HL-60/S4 treated with retinoic acid at 250 ng/mL for 4 days and 3 days (cell line): ENCODE results near the gene TMCC1.

Experiments
- in situ Hi-C: fragments of 300-500 bp; cut with MboI; formaldehyde crosslinking; loops from 2 replicates; pipeline ENCODE4 v1.7.0; 2022; ENCODE audit warnings: low sequenced_read_pairs

Gene TMCC1

DNA sequence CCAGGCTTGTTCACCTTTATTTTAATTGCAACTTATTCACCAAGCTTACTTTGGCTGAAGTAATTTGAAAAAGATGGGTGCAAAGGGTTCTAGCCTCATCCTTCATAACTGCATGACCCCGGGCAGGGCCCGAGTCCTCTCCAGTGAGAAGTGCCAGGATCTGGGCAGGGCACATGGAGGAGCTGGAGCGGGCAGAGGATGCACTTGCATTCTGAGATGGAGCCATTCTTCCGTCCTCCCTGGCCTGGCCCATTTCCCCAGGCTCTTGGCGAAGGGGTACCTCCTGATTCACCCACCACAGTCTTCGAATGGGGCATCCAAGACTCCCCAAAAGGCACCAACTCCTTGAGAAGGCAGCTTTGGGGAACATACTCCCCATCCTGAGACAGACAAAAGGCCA lies 264.5 kb downstream of the TMCC1 start:
- in situ Hi-C loops, result no loop called here

DNA sequence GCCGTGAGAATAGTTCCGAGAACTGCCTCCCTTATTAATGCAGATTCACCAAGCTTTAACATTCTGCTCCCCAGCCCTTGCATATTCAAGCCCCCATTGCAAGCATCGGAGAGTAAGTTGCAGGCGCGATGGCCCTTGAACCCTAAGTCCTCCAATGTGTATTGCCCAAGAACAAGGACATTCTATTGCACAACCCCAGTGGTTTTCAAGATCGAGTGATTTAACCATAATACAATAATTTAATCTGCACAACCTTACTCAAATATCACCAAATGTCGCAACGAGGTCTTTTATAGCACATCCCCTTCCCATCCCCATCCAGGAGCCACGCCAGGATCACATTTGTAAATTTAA lies 265.4 kb downstream of the TMCC1 start:
- in situ Hi-C loops, result no loop called here

DNA sequence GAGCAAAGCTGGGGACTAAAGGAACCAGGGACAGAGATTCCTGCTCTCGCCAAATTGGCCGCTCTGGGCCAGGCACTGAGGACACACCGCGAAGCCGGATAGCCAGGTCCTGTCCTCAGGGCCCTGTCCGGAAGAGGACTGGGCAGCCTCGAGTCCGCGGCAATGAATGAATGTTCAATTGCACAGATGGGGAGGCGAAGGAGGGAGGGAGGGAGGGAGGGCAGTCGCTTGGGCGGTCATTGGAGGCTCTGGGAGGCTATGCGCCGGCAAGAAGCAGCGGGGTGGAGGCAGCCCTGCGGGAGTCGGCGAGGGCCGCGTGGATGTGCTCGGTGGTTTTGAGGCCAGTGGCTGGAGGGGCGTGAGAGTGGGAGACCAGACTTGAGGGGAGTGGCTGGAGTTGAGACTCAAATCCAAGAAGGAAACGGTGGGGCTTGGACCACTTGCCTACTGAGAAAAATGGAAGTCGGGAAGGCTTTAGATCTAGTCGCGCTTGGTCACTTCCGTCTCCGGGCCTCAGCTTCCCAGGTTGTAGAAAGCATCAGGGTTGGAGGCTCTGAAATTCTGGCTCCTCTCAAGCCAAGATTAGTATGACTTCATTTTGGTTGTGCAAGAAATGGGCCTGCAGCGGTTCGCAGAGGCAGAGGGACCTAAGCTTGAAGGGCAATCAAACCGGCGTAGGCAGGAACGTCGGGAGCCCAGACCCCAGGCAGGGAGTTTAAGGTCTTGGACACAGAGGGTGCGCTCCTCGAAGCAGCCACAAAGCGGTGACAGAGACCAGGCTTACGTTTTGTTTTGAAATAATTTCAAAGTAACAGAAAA lies 266.0 kb downstream of the TMCC1 start:
- in situ Hi-C loops, result no loop called here

DNA sequence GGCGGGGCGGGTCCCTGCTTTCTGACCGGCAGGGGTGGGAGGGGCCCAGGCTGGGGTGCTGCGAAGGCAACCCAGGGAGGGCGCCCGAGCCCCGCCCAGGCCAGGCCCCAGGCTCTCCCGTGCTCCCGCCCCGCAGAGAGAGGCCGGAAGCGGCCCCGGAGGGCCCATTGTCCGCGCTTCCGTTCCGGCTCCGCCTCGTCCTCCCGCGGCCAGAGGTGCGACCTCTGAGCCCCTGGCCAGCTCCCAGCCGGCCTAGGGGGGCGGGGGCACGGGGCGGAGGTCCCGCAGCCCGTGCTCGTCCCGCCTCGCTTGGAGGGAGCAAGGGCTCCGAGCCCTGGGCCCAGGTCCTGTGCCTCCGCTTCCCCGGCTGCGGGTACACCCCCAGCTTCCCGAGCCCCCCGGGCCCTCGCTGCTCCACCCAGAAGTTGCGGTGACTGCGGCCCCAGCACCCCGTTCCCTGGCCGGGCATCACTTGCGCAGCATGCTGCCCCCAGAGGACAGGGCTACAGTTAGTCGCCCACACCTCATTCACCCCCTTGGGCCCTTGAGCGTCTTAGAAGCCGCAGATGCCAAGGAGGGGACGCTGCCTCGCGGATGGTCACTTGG lies 266.7 kb downstream of the TMCC1 start:
- in situ Hi-C loops, result no loop called here

DNA sequence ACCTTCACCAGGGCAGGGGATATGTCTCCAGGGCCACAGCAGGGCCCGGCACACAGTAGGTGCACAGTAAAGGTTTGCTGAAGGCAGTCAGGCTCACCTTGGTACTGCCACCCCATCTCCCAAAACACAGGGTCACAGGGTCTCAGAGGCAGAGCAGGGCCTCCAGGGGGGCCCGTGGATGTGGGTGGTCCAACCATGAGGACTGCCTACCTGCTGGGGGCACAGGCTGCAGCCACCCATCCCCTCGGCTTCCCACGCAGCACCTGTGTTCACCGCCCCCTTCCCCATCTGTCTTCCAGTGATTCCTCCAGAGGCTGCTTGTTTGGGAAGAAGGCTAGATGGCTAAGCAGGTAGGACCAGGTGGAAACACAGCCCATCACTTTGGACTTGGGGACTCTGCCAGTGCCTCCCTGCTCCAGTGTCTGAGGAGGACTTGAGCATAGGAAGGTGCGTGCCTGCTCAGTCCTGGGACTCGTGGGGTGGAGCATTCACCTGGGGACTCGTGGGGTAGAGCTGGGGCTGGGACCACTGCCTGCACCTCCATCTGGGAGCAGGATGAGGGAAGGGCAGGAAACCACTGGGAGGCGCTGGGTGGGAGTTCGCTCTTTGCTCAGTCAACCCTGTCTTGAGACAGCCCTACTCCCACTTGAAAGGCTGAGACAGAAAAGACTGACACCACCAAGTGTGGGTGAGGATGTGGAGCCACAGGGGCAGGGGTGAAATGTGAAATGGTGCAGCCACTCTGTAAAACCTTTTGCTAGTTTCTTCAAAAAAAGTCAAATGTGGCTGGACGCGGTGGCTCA lies 268.2 kb downstream of the TMCC1 start:
- in situ Hi-C loops, result no loop called here

DNA sequence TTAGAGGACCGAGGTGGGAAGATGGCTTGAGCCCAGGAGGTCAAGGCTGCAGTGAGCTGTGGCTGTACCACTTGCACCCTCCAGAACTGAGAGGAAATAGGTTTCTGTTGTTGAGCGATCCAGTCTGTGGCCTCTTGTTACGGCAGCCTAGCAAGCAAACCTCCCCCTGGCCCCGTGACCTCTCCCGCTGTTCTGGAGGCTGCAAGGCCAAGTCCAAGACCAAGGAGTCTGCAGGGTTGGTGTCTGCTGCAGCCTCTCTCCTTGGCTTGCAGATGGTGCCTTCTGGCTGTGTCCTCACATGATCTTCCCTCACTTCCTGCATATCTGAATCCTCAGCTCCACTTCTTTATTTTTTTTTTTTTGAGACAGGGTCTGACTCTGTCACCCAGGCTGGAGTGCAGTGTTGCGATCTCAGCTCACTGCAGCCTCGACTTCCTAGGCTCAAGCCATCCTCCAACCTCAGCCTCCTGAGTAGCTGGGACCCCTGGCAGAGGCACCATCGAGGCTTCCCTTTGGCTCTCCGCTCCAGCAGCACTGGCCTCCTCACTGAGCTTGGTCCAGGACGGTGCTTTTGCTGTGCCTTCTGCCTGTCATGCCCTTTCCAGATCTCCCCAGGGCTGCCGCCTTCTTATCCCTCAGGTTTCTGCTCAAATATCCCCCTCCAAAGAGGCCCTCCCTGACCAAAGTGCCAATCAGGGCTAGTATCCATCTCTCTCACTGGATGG lies 269.0 kb downstream of the TMCC1 start:
- in situ Hi-C loops, result no loop called here

DNA sequence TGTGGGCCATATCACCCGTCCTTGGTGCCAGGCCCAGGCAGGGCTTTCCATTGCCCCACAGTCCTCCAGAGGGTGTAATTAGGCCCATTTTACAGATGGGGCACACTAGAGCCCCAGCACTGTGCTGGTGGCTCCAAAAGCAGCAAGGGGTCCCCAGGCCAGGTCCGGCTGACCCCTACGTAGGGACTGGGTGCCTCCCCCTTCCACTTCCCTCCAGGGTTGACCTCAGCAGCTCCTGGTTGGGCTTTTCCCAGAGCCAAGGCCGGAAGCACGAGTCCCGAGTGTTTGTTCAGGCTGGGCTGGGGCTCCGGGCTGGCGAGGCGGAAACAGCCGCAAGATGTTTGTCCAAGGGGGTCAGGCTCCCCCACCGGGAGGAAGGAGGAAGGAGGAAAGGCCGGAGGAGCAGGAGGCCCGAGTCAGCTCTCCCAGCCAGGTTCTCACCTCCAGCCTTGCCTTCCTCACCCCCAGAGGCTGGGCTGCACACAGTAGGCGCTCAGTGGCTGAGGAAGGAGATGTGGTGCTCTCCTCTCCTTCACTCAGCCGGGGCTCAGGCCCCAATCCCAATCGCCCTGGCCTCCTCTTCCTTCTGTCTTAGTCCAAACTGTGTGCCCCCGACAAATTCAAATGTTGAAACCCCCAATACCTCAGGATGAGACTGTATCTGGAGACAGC lies 269.9 kb downstream of the TMCC1 start:
- in situ Hi-C loops, result no loop called here

DNA sequence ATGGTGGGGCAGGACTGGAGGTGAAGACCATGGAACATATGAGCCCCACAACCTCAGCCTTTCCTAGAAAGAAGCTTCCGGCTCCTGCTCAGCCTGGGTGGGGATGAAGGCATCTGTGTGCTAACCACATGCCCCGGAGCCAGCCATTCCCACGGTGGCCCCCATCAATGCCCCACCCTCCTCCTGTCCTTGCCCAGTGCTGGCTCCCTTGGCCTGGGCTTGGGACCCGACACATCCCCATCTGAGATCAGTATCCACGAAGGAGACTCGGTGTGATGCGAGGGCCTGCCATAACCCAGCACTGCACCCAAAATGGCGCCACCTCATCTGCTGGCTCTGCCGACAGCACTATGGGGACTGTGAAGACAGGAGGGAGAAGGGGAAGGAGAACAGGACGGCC lies 270.6 kb downstream of the TMCC1 start:
- in situ Hi-C loops, result no loop called here

DNA sequence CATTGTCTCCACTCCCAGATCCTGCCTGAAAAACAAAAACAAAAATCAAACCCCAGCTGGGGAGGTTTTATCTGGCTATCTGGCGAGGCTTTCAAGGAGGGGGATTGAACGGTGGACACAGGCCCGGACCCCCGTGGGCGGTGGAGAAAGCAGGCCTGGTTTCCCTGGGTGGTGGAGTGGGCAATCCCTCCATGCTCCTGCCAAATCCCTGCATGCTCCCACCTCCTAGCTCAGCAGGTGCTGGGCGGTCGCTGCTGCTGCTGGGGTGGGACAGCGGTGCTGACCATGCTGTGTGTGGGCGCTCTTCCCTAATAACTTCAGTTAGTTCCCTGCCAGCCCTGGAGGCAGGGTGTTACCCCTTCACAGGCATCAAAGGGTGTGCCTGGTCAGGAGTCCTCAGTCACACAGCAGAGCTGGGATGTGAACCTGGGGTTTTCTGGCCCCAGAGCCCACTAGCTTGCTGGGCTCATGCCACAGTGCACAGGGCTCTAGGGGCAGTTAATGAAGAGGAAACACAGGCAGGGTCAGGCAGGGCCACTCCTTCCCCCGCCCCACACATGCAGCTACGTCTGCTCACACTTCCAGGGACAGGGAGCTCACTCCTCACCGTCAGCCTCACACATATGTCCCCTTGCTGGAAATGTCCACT lies 271.2 kb downstream of the TMCC1 start:
- in situ Hi-C loops, result no loop called here

DNA sequence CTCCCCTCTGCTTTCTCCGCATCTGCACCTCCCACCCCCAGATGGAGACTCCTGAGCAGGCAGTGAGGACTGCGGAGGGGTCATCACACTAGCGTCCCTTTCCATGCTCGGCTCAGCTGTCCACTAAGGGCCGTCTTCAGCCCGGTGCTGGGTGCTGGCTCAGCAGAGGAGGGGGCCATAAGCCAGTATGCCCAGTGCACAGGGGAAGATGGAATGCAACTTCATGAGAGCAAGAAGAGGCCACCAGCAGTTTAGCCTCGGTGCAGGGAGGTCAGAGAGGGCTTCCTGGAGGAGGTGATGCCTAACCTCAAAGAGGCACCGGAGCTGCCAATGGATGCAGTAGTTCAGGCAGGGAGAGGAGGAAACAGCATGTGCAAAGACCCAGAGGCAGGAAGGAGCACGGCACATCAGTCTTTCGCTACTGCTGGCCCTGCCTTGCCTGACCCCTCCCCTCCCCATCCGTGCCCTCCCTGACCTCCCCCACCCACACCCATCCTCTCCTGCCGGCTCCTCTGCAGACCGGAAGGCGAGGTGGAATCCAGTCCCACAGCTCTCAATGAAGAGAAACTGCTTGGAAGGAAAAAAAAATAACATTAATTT lies 271.8 kb downstream of the TMCC1 start:
- in situ Hi-C loops, result no loop called here

DNA sequence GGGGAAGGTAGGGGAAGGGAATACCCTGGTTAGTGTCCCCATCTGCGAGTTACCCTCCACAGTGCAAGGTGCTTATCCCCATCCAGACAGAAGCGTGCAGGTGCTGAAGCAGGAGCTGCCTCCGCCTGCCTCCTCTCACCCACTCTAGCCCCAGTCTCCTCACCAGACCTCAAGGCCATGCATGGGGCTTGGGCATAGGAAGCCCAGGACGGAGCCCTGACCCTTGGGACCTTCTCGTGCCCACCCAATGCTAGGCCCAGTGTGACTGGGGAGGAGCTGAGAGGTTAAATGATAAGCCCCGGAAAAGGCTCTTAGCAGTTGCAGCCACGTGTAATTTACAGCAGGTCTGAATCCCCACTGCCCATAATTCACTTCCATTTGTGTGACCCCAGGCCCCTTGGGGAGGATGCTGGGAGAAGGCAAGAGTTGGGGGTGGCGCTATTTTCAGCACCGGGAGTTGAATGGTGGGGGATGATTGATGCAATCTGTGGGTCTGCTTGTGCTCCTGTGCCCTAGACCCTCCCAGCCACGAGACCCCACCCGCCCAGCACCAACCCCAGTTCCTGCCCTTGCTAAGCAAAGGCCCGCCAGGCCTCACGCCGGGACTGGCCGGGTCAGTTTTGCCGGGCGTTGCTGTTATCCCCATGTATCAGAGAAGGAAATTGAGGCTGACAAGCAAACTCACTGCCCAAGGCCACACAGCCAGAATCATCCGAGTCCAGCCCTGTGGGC lies 272.5 kb downstream of the TMCC1 start:
- in situ Hi-C loops, result no loop called here

DNA sequence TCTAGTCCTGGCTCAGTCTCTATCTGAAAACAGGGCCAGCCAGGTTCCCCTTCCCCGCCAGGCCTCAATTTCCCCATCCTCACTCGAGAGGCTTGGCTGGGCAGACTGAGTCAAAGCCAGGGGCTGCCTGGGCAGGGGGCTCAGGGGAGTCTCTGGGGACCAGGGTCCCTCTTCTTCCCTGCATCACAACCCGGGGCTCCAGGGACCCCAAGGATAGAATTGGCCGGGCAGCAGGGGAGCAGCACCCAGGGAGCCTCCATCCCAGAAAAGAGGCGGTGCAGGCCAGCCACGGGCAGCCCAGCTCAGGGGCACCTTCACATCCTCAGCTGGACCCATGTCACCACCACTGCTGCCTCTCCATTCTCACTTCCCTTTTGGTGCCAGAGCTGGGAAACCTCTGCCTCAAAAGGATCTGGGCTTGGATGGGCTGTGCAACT lies 273.8 kb downstream of the TMCC1 start:
- in situ Hi-C loops, result no loop called here

DNA sequence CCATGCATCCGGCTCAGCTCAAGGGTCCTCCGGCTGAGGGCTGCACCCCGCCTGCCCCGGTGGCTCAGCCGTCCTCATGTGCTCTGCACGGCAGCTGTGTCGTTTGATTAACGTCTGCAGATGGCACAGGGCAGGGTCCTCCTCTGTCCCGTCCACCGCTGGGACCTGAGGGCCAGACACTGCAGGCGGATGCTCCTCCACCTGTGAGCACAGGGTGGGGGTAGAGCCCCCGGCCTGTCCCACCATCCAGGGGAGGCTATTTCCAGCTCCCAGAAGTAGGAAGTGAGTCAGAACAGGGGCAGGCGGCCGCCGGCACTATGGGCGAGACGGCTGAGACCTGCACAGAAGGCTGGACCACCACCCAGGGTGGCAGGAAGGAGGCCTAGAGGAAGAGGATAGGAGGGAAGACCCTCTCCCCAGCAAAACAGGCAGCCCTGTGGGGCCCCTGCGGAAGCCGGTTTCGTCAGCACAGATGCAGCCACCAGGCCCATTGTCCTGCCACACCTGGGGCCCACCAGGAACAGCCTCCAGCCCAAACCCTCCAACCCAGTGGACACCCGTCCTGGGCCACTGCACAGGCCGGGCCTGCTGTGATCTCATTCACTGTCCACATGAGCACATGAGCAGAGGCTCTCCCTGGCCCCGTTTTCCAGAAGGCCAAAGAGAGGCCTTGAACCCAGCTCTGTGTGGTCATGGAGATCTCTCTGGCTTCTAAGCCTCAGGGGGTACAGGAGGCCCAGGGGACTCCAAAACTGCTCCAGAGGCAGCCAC lies 274.4 kb downstream of the TMCC1 start:
- in situ Hi-C loops, result no loop called here

DNA sequence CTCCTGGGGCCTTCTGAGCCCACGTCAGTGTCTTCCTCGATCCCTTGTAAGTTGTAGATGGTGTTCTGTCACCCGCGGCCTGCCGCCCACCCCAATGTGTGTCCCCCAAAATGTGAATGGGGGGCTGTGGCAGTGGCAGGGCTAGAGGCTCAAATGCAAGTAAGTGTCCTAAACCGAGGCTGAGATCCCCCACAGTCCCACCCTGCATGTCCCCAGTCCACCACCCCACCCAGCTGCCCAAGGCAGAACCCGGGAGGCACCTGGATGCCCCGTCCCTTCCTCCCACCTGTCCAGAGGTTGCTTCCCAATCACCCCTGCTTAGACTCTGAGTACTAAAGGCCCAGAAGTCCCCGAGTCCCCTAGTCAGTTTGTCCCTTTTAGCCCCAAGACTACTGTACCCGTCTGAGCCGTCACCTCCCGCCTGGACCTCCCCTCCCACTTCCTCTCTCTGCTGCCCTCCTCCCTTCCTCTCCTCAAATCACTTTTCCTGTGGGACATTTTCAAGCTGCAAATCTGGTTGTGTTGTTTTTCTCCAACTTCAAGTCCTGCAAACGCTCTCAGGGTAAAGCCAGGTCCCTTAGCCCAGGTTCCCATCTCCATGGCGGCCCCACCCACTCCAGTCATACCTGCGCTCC lies 275.2 kb downstream of the TMCC1 start:
- in situ Hi-C loops, result no loop called here

DNA sequence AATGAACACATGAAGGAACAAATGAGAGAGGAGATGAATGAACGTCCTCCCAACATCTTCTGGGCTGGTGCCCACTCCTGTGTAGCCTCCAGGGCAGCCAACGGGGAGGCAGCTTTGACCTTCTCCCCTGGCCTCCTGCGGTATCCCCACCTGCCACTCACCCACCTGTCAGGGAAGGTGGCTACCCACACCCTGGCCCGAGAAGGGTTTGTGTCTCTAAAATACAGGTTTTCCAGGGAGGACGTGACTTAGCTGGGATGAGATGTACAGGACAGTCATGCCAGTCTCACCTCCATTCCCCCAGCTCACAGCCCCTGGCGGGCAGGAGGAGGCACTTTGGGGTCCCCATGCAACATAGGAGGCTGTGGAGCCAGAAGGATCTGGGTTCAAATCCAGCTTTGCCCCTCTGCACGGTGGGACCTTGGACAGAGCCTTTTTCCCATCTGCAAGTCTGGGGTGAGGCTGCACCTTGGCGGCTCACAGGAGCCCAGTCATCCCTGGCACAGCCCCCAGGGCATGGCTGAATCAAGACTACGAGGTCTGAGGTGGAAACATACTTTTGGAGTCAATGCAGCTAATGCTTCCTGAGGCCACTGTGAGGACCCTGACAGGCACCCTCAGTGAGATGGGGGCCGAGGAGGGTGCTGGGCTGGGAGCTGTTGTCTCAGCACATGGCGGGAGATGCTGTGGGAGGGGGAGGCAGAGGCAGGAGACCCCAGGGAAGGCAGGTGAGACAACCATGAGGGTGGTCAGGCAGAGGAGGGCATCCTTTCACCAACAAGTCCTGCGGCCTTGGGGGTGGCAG lies 275.9 kb downstream of the TMCC1 start:
- in situ Hi-C loops, result no loop called here

DNA sequence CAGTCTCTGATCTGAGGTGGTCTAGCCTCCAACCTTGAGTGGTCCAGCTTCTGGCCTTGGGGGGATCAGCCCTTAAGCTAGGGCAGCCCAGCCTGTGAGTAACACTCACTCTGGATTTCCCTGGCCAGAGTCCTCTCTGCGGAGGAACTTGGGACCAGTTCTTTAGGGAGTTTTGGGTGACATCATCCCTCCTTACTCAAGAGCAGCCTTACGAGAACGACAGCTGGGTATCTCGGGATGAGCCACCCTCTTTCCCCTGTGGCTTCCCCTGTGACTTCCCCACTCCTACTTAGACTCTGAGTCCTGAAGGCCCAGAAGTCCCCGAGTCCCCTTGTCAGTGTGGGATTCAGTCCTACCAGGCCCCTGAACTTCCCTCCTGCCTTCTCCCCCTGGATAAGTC lies 276.8 kb downstream of the TMCC1 start:
- in situ Hi-C loops, result no loop called here

DNA sequence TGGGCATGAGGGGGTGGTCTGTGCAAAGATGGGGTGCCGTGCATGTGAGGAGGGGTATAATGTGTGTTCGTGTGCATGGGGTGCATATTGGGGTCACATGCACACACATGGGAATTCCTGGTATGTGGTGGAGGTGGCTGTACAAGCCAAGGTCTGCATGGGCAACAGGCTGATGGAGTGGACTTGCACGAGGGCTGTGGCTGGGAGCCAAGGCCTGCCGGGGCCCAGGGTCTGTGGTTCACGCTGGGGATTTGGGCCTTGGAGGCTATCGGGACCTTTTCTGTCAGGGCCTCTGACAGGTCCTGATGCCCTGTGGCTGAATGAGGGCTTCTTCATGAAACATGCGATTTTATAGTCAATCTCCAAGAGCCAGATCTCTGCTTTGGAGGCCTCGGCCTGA lies 277.2 kb downstream of the TMCC1 start:
- in situ Hi-C loops, result no loop called here
